ENCODE measurements around the gene PTPRE.

PTPRE gene

DNA sequence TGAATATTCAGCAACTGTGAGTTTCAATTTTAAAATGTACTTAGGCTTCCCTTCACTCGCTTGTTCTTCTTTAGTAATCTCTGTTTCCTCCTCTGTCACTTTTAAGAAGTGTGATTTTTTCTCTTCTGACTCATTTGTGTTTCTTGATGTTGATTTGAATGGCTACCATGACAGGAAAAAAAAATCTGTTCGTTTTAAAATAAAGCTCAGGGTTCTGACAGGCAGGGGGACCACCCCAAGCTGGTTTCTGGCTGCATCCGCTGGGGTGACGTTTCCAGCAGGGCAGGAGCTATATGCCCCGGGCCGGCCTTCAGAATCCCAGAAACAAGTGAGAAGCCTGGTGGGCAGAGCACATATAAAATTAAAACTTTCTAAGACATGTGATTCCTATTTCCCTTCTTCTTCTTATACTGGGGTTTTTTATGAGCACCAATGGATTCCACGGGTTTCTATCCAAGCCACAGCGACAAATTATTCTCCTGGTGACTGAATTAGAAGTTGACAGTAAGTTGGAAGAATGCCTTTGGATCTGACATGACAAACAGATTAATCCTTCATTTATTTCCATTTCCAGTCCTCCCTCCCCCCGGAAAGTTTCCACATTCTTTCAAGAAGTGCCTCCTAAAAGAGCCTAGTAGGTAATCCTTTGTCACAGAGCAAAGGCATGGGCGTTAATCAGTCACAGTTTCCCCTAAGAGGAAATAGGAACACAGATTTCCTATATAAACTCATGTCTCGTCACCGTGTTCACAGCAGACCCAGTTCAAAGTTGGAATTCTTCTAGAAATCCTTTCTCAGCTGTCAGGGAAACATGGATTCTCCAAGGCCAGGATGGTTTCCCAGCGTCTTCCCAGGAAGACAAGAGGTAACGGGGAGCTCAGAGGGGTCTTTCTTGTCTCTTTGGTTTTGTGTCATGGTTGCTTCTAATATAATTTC is 79.9 kb downstream of the PTPRE start:
- peak; percentile 33 to 65 (median 53) for DNase-seq

DNA sequence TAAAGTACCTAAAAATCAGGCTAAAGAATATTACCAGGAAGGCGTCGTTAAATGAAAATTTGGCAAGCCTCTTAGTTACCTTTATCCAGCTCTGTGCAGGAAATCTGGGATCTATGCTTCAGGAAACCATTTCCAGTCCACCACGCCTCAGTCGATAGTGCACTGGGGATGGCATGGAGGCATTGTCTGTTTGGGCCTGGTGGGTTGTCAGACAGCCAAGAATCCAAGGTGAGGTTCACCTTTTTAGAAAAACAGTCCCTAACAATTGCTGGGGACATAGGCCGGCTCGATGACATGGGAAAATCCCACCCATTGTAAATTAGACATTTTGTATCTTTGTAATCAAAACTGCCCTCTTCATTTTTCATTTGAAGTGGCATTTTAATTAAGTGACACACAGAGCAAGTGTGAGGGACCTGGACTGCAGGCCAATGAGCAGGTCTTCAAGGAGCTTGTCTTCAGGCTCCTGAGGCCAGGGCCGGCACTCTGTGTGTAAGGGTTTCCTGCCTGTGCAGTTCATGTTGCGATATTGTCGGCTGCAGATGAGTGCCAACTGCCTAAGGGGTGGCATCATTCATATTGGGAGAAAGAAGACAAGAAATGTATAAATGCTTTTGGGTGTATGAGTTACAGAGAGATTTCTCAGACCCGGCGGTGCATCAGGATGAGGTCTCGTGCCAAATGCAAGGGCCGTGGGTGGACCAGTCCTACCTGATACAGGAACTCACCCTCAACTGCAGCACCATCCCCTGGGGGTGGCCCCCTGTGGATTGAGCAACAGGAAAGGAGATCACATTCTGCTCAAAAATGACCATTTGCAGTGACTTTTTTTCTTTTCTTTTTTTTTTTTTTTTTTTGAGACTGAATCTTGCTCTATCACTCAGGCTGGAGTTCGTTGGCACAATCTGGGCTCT is 80.8 kb downstream of the PTPRE start:
- DNase-seq, result no peak

DNA sequence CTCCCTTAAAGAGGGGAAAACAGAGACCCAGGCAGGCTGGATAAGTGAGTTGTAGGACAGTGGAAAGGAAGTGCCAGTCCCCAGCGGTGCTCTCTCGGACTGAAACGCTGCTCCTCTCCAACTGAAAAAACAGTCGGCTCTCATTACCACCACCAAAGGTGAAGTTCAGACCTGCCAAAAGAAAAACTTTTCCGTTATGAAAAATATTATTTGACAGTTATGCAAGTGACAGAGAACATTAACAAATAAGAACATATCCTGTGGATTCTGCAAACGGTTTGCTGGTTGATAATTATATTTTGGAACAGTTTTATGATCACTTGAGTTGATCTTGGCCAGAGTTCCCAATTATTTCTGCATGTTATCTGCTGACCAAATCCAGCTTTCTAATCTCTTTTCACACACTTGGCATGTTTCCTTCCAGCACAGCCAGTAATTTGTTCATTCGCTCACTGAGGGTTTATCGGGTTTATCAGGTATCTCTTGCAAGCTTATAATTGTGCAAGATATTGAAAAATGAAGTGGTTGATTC is 82.6 kb downstream of the PTPRE start:
- peak in 1 of 3 donors; percentile 12 for DNase-seq

DNA sequence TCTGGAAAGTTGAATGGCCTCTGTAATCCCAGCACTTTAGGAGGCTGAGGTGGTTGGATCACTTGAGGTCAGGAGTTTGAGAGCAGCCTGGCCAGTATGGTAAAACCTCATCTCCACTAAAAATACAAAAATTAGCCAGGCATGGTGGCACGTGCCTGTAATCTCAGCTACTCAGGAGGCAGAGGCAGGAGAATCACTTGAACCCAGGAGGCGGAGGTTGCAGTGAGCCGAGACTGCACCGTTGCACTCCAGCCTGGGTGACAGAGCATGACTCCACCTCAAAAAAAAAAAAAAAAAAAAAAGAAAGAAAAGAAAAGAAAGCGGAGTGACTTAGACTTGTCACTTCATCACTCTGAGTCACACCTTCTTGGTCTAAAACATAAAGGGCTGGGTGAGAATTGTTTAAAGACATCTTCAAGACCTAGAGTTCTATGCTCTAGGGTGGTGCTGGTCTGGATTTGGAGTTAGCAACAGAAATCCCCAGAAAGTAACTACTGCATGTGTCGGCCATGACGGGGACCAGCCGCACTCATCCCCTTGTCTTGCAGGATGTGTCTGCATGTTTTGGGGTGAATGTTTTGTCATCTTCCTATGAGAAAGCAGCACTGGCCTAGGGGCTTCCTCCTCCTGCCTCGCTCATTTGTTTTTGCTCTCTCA is 83.4 kb downstream of the PTPRE start:
- DNase-seq, result peak; percentile 44 to 81 (median 64)

DNA sequence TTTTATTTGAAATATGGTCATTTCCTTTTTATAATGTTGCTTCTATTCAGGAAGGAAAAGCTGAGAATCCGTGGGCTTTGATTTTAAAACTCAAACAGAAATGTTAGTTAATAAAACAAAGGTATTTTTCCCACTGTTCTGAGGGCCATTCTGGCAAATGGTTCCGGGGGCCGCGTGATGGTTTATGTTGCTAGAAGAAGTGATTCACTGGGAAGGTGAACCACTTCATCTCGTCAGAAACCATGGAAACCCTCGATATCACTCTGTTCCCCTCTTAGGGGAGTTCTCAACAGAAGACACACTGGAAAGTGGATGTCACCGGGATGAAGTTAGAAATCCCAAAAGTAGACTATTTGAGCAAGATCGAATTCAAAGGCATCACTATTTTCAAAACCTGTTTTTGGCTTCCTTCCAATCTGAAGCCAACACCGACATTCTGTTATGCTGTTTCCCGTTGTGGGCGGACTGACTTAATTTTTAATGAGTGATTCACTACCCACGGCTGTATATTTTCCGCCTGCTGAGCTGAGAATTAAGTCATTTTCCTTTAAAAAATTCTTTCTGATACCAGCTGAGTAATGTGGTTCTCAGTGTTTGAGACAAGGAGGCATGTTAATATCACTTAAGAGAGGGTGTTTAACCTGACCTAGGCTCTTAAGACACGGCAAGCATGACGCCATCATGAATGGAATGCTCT is 84.1 kb downstream of the PTPRE start:
- peak; percentile 86 to 96 (median 94) for DNase-seq

DNA sequence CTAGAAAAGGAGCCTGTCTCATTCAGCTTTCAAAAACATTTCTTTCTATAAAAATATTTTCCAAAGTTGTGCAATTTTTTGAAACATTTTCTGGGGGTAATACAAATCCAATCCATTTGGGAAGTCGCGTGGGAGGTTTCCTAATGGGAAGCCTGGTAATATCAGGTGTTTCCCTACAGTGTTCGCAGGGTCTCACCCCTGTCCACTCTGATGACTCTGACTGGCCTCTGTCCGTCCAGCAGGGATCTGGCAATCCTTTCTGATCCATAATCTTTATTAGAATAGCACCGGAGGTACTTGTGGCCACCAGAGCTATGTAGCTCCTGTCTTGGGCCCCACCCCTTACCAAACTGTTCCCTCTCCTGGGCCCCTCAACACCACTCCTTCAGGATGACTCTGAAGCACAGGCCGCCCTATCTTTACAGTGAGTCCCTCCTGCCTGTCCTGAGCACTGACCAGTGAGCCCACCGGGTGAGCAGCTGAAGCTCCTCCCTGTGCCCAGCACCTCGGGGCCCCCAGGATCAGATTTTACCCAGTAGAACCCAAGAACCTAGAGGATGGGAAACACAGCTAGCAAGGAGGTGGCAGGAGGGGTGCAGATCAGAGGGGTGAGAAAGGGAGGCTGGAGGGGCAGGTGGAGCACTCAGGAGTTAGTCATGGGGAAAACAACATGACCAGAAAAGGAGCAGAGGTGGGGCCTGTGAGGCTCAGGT is 84.8 kb downstream of the PTPRE start:
- no peak for DNase-seq

DNA sequence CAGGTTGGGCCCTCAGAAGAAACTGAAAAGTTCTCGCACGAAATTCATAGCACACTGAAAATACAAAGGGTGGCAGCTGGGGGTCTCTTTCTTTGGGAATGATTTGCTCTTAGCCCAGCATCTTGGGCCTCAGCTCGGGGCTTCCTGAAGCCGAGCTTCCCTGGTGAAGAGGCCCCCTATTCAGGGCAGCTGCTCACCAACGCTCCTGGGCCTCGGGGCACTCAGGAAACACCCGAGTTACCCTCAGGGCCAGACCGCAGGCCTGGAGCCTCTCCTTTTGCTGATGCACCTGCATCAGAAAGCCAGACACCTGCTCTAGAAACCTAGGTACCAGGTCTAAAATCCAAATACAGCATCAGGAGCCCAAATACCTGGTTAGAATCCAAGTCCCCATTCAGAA is 85.5 kb downstream of the PTPRE start:
- no peak for DNase-seq

DNA sequence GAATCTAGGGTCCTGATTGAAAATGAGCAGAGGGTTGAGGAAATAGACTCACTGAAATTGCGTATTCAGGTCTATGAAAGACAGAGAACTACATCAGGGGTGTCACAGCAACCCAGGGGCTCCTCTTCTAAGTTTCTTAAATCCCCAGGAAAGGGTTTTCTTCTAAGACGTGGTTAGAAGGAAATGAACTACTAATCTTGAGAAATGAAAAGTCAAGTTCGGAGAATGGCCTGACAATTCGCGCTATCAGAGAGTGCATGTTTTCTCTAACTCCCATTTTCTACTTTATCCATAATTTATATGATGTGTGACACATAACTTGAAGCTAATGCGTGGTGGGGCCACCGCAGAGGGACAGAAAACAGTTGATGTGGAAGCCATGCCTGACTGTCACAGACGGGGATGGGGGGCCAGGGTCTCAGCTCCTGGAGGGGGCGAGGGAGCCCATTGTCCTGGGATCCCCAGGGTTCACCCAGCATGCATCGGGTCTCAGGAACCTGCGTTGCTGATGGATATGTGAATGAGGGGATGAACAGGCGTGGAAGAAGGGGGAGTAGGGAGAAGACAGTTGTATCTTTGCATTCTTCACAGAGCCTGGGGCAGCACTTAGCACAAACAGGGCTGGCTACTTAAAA is 86.3 kb downstream of the PTPRE start:
- no peak for DNase-seq

DNA sequence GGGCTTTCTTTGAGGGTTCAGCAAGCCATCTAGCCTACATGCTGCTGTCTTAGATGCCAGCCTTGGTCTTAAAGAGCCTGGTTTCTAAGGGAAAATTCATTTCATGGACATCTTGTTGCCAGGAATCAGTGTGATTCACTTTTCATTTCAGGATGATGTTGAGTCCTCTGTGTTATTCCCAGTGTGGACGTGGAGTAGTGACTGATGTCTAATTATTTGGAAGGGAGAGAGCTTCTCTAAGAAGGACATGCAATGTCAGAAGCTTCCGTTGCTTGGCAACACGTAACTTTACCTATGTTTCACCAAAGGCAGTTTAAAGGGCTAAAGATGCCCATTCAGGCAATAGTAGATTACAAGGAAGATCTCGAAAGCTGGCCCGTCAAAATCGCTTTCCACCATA is 89.0 kb downstream of the PTPRE start:
- DNase-seq, result no peak

DNA sequence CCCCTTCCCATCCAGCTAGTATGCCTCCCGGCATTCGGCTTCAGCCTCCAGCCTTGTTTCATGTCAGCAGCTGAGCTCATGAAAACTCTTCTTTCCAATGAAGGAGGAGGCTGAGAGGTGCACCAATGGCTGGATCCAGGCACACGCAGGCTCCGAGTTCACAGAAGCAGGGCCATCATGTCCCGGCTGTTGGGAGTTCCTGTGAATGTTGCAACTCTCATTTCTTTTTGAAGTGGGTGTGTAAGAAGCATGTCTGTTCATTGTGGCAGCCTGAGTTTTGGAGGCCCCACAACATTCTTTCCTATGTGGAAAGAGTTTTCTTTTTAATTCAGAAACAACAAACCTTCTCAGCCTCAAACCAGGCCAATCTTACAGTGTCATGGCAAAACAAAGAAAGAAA is 89.7 kb downstream of the PTPRE start:
- DNase-seq, result peak in 1 of 3 donors; percentile 35

DNA sequence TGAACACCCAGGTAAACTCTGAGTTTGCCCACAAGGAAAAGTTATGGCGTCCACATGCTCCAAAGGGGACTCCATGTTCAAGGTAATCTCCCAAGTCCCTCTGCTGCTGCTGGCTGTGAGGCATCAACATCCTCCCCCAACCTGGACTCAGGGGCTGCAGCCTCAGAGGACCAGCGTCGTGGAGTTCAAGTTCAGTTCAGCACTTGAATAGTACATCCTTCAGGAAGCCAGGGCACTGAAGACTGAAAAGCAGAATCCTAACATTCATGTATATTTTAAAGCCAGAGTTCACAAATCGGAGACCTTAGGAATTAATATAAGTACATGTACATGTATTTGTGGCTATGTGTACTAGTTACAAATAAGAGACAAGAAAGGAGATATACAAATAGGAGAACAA is 90.4 kb downstream of the PTPRE start:
- DNase-seq, result no peak

DNA sequence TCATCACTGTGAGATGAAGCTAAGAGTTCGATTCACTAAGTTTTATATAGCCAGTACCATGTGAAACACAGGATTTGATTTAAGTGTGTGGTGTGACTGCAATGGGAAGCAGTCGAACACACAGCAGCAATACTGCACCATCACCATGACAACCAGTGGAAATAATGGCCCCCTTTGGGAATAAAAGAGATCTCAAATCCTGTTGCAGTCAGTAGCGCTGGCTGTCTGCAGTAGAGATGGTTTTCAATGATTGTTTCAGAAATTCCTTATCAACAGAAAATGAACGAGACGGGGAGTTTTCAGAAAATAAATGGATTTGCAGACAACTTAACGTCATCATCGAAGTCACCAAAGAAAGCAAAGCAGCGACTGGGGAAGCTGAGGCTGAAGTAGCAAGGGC is 91.0 kb downstream of the PTPRE start:
- no peak for DNase-seq

DNA sequence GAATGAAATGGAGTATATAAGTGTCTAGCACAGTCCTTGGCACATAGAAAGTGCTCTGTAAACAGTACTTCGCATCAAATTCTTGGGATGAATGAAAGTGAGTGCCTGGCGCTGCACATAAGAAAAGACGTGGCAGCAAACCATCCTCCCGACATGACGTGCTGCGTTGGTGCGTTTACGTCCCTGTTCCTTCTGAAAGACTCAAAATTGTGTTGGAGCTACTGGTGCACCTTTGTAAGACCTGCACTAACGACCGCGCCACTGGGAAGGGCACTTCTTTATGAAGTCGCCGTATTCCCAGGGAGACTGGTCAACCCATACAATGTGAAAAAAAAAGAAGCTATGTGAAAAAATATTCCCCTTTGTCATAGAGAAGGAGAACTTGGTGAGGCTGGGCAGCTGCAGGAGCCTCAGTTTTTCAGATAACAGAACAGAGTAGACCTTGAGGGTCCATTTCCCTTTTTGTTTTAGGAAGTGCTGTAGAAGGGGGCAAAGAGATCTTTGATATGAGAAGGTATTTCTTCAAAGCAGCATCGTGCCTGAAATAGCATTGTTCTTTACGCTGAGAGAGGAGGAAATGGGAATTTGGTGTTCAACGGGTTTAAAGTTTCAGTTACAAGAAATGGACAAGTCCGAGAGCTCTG is 91.7 kb downstream of the PTPRE start:
- no peak for DNase-seq

DNA sequence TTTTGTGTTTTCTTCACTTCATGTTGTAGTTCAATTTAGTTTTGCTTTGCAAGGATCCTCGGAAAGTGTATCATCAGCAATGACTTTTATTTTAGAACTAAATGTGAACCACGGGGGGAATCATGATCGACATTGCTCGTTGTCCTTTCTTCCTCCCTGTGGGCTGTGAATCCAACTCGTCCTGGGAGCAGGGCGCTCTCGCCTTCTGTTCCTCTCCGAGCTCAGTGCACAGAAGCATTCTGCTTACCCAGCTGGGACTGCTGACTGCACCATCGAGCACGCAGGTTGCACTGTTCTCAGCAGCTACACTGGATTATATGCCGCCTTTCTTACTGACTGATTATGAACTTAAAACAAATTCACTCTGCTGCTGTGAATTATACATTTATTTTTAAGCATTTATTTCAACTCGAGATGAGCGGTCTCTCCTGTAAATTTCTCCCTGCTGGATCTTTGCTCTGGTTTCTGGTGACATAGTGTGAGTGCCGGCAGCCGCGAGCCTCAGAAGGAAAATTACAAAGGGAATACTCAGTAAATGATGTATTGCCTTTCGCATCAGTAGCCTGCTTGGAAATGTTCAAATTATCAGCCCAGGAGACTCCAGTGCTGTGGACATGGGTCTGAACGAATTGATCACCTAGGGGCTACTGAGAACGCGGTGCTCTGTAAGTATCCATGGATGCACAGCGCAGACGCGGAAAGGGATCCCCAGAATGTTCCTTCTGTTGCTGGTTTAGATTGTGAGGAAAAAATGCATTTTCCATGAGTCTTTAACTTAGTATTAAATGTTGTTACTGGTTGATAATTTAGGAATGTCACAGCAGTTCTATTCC is 92.6 kb downstream of the PTPRE start:
- no peak for DNase-seq

DNA sequence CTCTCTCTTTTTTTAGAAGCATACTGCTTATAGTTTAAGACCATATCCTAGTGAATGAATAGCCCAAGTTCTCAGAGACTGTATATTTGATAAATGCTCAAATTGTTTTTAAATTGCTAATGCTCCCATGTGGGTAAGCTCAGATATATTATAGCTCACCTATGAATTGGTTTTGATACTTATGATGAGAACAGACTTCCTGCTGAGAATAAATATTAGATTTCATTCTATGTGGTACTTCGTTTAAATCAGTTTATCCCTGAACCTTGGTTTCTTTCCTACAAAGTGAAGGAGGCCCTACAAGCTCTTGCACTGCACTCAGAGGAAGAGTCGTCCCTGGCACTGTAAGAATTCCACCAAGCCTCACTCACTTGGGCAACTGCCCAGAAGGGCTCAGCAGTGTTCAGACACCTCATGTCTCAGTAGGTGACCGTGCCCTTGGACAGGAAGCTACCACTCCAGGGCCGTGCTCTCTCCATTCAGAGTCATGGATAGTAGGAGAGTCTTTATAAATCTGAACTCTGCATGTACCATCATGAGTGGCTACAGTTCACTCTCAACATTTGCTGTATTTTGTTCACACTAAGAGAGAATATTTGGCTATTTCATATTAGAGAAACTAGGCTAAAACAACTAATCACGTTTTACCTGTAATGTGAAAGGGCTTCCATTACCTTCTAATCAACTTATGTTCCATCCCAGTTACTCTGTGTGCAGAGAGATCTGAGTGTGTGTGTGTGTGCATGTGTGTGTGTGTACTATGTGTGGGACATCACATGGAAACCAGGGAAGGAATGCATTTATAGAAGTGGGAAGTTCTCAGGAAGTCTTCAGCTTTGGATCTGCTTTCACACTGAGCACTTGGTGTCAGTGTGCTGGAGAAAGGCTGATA is 93.8 kb downstream of the PTPRE start:
- no peak for DNase-seq

DNA sequence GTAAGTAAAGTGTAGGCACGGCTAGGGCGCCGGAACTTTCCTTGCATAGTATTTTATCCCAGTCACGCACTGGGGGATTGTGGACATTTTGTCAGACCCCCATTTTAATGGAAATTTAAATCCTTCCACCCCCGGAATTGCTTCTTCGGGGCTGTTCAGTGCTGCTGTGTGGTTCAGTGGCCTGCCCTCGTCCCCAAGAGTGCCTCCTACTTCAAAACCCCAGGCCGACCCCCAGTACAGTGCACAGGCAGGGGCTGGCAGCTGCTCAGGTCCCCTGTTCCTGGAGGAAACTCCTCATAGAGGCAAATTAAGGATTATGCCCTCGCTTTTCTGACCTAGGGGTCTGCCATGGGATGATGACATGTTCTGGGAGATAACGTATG is 94.5 kb downstream of the PTPRE start:
- DNase-seq, result no peak

DNA sequence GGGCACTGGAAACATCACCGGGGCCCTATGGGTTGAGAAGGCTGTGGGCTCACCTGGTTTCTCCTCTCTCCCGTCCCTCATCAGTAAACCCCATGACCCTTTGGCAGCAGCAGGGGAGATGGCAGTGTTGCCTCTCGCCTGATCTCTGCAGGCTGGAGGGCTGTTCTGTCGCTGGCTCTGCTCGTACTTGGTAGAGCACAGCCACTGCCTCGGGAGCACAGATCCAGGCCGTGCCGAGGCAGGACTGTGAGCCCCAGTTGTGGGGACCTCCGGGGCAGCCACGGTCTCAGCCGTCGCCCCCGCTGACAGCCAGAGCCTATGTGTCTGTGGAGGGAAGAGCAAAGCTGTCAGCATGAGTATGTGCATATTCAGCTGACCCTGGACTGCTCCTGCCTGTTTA is 94.9 kb downstream of the PTPRE start:
- no peak for DNase-seq

DNA sequence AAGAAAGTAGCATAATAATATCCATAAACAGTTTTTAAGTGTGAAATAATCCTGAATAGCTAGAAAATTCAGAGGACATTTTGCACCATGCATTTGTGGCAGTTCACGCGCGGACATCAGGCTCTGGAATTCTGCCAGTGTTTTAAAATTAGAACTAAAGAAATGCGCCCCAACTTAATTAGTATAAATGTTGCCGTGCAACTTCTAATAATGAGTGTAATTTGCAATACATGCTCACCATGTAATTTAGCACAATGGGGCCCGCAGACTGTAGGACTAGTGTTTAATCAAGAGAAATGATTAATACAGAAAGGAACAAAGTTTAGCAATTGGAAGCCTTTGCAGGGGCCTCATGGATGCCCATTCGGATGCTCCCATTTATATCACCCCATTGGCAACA is 96.6 kb downstream of the PTPRE start:
- DNase-seq, result no peak

DNA sequence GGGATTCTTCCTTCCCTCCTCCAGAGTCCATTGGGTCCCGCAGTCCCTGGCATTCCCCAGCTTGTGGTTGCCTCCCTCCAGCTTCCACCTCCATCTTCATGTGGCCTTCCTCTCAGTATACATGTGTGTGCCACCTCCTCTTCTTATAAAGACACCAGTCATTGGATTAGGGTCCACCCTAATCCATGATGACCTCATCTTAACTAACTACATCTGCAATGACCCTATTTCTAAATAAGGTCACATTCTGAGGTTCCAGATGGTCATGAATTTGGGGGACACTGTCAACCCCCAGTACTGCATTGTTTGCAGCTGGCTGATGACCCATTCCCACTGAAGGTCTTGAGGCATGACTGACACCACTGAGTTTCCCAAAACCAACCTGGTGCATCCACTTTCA is 99.0 kb downstream of the PTPRE start:
- DNase-seq, result no peak

Measured in suppressor macrophage treated with lipopolysaccharide for 1 hour (primary cell).